Measurements from ENCODE around the gene TBL1X. TPM values are rescaled to one million over a fixed set of nuclear protein-coding genes. Genes with fewer than 3 reads are reported as not detected.

The TBL1X gene
- total and polyA plus RNA-seq, 2 of the 13 experiments (the other 11 are each of a cell fraction or from before 2014, with no cell fraction given) = 17.6 to 19.9 TPM

GRCh38 chrX:9682456-9682855 is 217.6 kb downstream of the TBL1X start:
- intact Hi-C loops (cut with micrococcal nuclease; ENCODE audit: unreplicated experiment) = no loop called here
- FAIRE-seq (no peak), ATAC-seq (no peak), DNase-seq (ENCODE audit: low spot score) (no peak)
- Histone ChIP-seq H3K79me2 (ENCODE audit: insufficient read depth, low read length) (no peaks in the 10 kb centered on the region), H3K4me3 (replicated peaks in 1 of 3; ENCODE audit: insufficient read depth in 1 of 3, low read depth in 2 of 3, low read length in 3 of 3) (no peak overlapping the region), H3K4me1 (ENCODE audit: insufficient read depth, low read length) (no peaks in the 10 kb centered on the region), H3K4me2 (ENCODE audit: low read depth, low read length) (no peak overlapping the region), H3K9ac (ENCODE audit: insufficient read depth, low read depth, low read length) (no peak overlapping the region), H4K20me1 (ENCODE audit: insufficient read depth, low read length) (no peaks in the 10 kb centered on the region), H3K9me3 (ENCODE audit: low read length) (no peaks in the 10 kb centered on the region), H3K36me3 (replicated peaks in 1 of 2; ENCODE audit: control insufficient read depth in 1 of 2, insufficient read depth in 2 of 2, low read length in 2 of 2) (peaks cover 4 to 15% of the 10 kb centered on the region in 2 experiments; a peak in 3 of 5 replicates), H2AFZ (ENCODE audit: low read length) (no peak overlapping the region), H3K27ac (ENCODE audit: extremely low read length, insufficient read depth, low read length) (no peak overlapping the region), H3K27me3 (ENCODE audit: control insufficient read depth in 1 of 2, insufficient read depth in 2 of 2, low read length in 2 of 2) (no peaks in the 10 kb centered on the region)
- in situ Hi-C loops (cut with HindIII; ENCODE audit: extremely low pct_ligation_motif_present, low pct_unique_long_range_greater_than_20kb) = no loop called here
- no TSS peak for BruUV-seq (replicated peaks)
- over 99% methylated on average over 9 of the region's 10 CpGs for WGBS (ENCODE audit: low lambda C conversion rate)
- TF ChIP-seq, protein P1, sequence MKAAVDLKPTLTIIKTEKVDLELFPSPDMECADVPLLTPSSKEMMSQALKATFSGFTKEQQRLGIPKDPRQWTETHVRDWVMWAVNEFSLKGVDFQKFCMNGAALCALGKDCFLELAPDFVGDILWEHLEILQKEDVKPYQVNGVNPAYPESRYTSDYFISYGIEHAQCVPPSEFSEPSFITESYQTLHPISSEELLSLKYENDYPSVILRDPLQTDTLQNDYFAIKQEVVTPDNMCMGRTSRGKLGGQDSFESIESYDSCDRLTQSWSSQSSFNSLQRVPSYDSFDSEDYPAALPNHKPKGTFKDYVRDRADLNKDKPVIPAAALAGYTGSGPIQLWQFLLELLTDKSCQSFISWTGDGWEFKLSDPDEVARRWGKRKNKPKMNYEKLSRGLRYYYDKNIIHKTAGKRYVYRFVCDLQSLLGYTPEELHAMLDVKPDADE (CRISPR knock-in tag; IDR thresholded peaks at IDR 0.05) = no peak
- TF ChIP-seq ZKSCAN5 (CRISPR knock-in tag; IDR thresholded peaks at IDR 0.05) = no peak
- TF ChIP-seq DNMT1 (CRISPR knock-in tag; IDR thresholded peaks at IDR 0.05) = no peak
- no peak for TF ChIP-seq ARNTL (CRISPR knock-in tag; IDR thresholded peaks at IDR 0.05)
- TF ChIP-seq ZNF710 (CRISPR knock-in tag; IDR thresholded peaks at IDR 0.05; ENCODE audit: borderline replicate concordance) = no peak
- ChIA-PET POLR2A (no interaction called here), CTCF (ENCODE audit: low intra/inter-chr PET ratio, low total read pairs) (no interaction called here)

DNA sequence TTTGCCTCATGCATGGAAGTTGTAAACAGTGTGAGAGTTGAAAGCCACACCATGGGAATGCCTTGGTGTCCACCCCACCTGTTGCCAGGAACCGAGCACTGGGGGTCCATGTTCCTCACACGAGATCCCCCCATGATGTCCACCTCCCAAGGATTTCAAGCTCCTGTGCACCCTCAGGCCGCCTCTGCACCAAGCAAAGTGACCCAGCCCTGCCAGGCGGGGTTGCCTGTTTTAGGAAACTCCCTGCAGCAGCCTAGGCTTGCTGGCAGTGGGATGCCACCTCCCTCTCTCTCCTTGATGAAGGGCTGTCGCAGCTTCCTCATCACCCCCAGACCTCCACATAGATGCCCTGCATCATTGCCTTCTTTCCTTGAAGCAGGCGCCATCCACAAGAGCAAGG is 218.0 kb downstream of the TBL1X start:
- ATAC-seq (no peak), DNase-seq (ENCODE audit: low spot score) (no peak), FAIRE-seq (no peak)
- Histone ChIP-seq H3K9me3 (ENCODE audit: low read length) (no peaks in the 10 kb centered on the region), H3K27me3 (ENCODE audit: control insufficient read depth in 1 of 2, insufficient read depth in 2 of 2, low read length in 2 of 2) (no peaks in the 10 kb centered on the region), H3K4me1 (ENCODE audit: insufficient read depth, low read length) (no peaks in the 10 kb centered on the region), H3K36me3 (replicated peaks in 1 of 2; ENCODE audit: control insufficient read depth in 1 of 2, insufficient read depth in 2 of 2, low read length in 2 of 2) (peaks cover 4 to 15% of the 10 kb centered on the region in 2 experiments; a peak in 3 of 5 replicates), H3K27ac (ENCODE audit: extremely low read length, insufficient read depth, low read length) (no peak overlapping the region), H2AFZ (ENCODE audit: low read length) (no peak overlapping the region), H3K9ac (ENCODE audit: insufficient read depth, low read depth, low read length) (no peak overlapping the region), H3K4me3 (replicated peaks in 1 of 3; ENCODE audit: insufficient read depth in 1 of 3, low read depth in 2 of 3, low read length in 3 of 3) (no peak overlapping the region), H3K79me2 (ENCODE audit: insufficient read depth, low read length) (no peaks in the 10 kb centered on the region), H4K20me1 (ENCODE audit: insufficient read depth, low read length) (no peaks in the 10 kb centered on the region), H3K4me2 (ENCODE audit: low read depth, low read length) (no peak overlapping the region)
- BruUV-seq (replicated peaks) = no TSS peak
- intact Hi-C loops (cut with micrococcal nuclease; ENCODE audit: unreplicated experiment) = no loop called here
- in situ Hi-C loops (cut with HindIII; ENCODE audit: extremely low pct_ligation_motif_present, low pct_unique_long_range_greater_than_20kb) = no loop called here
- POLR2A ChIA-PET = no interaction called here
- WGBS (ENCODE audit: low lambda C conversion rate) = 80% methylated on average over 1 of the region's 6 CpGs
- CTCF ChIA-PET (ENCODE audit: low intra/inter-chr PET ratio, low total read pairs) = no interaction called here
- TF ChIP-seq SIN3B (IDR thresholded peaks at IDR 0.05; ENCODE audit: low read length) (no peak), DNMT1 (CRISPR knock-in tag; IDR thresholded peaks at IDR 0.05) (no peak), YEATS4 (CRISPR knock-in tag; IDR thresholded peaks at IDR 0.05; ENCODE audit: borderline replicate concordance) (no peak), RBM39 (IDR thresholded peaks at IDR 0.05; ENCODE audit: low read depth, low read length, poor library complexity, severe bottlenecking) (no peak), ZNF720 (CRISPR knock-in tag; IDR thresholded peaks at IDR 0.05) (no peak), POGZ (CRISPR knock-in tag; IDR thresholded peaks at IDR 0.05) (no peak), MBNL3 (CRISPR knock-in tag; conservative IDR thresholded peaks at IDR 0.05) (no peak), HMGA1 (CRISPR knock-in tag; conservative IDR thresholded peaks at IDR 0.05) (no peak), SALL1 (CRISPR knock-in tag; IDR thresholded peaks at IDR 0.05) (no peak)
- TF ChIP-seq, protein P2, sequence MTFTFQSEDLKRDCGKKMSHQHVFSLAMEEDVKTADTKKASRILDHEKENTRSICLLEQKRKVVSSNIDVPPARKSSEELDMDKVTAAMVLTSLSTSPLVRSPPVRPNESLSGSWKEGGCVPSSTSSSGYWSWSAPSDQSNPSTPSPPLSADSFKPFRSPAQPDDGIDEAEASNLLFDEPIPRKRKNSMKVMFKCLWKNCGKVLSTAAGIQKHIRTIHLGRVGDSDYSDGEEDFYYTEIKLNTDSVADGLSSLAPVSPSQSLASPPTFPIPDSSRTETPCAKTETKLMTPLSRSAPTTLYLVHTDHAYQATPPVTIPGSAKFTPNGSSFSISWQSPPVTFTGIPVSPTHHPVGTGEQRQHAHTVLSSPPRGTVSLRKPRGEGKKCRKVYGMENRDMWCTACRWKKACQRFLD (CRISPR knock-in tag; IDR thresholded peaks at IDR 0.05; ENCODE audit: borderline replicate concordance) = no peak
- TF ChIP-seq, protein P3, sequence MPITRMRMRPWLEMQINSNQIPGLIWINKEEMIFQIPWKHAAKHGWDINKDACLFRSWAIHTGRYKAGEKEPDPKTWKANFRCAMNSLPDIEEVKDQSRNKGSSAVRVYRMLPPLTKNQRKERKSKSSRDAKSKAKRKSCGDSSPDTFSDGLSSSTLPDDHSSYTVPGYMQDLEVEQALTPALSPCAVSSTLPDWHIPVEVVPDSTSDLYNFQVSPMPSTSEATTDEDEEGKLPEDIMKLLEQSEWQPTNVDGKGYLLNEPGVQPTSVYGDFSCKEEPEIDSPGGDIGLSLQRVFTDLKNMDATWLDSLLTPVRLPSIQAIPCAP (CRISPR knock-in tag; IDR thresholded peaks at IDR 0.05; ENCODE audit: low read depth) = no peak
